Sigmoid colon (tissue), 4 donors: ENCODE results near the gene SDK1.

Experiments
- CTCF ChIP-seq, 4 experiments: fragments of 450-650 bp in 3 of 4; fragments of 200-600 bp in 1 of 4; IDR thresholded peaks; one replicate each; pipeline ENCODE4 v1.5.1; 2016 to 2019; ENCODE audit warnings: antibody characterized with exemption in 4 of 4, mild to moderate bottlenecking in 3 of 4, moderate library complexity in 2 of 4
- EP300 ChIP-seq, 4 donors: sonication (generic); formaldehyde crosslinking; IDR thresholded peaks; one replicate each; pipeline ENCODE4 v1.6.1; 2017; ENCODE audit warnings: antibody characterized with exemption in 4 of 4
- POLR2A ChIP-seq, 2 donors: fragments of 450-650 bp; IDR thresholded peaks; one replicate each; pipeline ENCODE4 v1.6.1; 2016; ENCODE audit warnings: antibody characterized with exemption in 2 of 2, mild to moderate bottlenecking in 2 of 2, moderate library complexity in 2 of 2
- POLR2AphosphoS5 ChIP-seq, 4 donors: sonication (generic); formaldehyde crosslinking; IDR thresholded peaks; one replicate each; pipeline ENCODE4 v1.6.1; 2017; ENCODE audit warnings: antibody characterized with exemption in 4 of 4

GRCh38 chr7:4270268-4270667 lies 969.2 kb downstream of the SDK1 start:
- no peak for TF ChIP-seq CTCF (IDR thresholded peaks at IDR 0.05)
- no peak for TF ChIP-seq POLR2A (IDR thresholded peaks at IDR 0.05)
- TF ChIP-seq EP300 (IDR thresholded peaks at IDR 0.05) = no peak
- TF ChIP-seq POLR2AphosphoS5 (IDR thresholded peaks at IDR 0.05) = no peak
